ENCODE results near the gene ACVR2A.

DNA sequence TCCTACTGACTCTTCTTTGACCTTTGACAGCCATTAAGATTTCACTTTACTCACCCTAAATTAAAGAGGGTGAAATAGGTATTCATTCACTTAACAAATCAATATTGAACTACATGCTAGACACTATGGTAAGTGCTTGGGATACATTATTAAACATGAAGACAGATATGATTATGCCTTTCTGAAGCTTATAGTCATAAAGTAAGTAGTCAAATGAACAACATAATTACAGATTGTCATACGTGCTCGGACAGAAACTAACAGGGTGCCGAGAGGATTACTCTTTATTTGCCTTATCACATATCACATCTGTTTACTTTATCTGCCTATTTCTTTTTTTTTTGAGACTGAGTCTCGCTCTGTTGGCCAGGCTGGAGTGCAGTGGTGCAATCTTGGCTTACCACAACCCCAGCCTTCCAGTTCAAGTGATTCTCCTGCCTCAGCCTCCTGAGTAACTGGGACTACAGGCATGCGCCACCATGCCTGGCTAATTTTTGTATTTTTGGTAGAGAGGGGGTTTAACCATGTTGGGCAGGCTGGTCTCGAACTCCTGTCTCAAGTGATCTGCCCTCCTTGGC, 9.8 kb downstream of the ACVR2A start:
- TF ChIP-seq, protein P1, sequence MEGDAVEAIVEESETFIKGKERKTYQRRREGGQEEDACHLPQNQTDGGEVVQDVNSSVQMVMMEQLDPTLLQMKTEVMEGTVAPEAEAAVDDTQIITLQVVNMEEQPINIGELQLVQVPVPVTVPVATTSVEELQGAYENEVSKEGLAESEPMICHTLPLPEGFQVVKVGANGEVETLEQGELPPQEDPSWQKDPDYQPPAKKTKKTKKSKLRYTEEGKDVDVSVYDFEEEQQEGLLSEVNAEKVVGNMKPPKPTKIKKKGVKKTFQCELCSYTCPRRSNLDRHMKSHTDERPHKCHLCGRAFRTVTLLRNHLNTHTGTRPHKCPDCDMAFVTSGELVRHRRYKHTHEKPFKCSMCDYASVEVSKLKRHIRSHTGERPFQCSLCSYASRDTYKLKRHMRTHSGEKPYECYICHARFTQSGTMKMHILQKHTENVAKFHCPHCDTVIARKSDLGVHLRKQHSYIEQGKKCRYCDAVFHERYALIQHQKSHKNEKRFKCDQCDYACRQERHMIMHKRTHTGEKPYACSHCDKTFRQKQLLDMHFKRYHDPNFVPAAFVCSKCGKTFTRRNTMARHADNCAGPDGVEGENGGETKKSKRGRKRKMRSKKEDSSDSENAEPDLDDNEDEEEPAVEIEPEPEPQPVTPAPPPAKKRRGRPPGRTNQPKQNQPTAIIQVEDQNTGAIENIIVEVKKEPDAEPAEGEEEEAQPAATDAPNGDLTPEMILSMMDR (conservative IDR thresholded peaks at IDR 0.05 in 1 of 2, IDR thresholded peaks at IDR 0.05 in 1 of 2; ENCODE audit: extremely low read depth in 1 of 2, insufficient read depth in 1 of 2, low read depth in 1 of 2, low read length in 2 of 2) = no peak
- TF ChIP-seq EZH2 (IDR thresholded peaks at IDR 0.05; ENCODE audit: borderline replicate concordance, low read length) = no peak

Data from mammary epithelial cell (primary cell).